Lower leg skin (tissue), 4 donors: ENCODE measurements around the gene SENP3. TPM values are rescaled to one million over a fixed set of nuclear protein-coding genes. Genes with fewer than 3 reads are reported as not detected.

Experiments
- DNase-seq, 2 donors: peaks; one replicate each; pipeline ENCODE4 v3.0.0-alpha.2; 2019; ENCODE audit warnings: low spot score in 2 of 2
- H3K4me3 ChIP-seq: fragments of 200-600 bp; sonication (generic); 2 replicates; pipeline ENCODE4 v1.5.1; 2017; ENCODE audit warnings: mild to moderate bottlenecking, low read depth; ENCODE audit not compliant: poor library complexity, severe bottlenecking
- CTCF ChIP-seq, 3 donors: fragments of 450-650 bp; IDR thresholded peaks; one replicate each; pipeline ENCODE4 v1.5.1; 2016; ENCODE audit warnings: antibody characterized with exemption in 3 of 3, mild to moderate bottlenecking in 3 of 3, moderate library complexity in 2 of 3
- POLR2A ChIP-seq, 2 donors: fragments of 450-650 bp; IDR thresholded peaks; one replicate each; pipeline ENCODE4 v1.6.1; 2016 to 2017; ENCODE audit warnings: antibody characterized with exemption in 2 of 2, mild to moderate bottlenecking in 1 of 2, moderate library complexity in 1 of 2
- WGBS, 2 donors: methylation state at CpG; one replicate each; pipeline ENCODE4 v1.1.5; 2018; 5-methylcytosine and 5-hydroxymethylcytosine counted together
- intact Hi-C: fragments of 100-400 bp; cut with DNase I; formaldehyde crosslinking; loops from one replicate; pipeline ENCODE4 v1.15.0; 2023; ENCODE audit warnings: low total_unique reads
- total RNA-seq, 4 donors: library from RNA; depleted of rRNA; stranded (reverse); fragments of >200 nt; gene quantifications; one replicate each; pipeline ENCODE4 v1.1.0, GENCODE V29; 2016

Gene SENP3
- total RNA-seq, 4 donors from 2014 or later = 39.5 to 53.0 (median 48.7) TPM

- no peak for DNase-seq
- WGBS, 2 donors = 94 to 95% methylated on average over 2 of the region's 2 CpGs
- TF ChIP-seq CTCF (IDR thresholded peaks at IDR 0.05) (no peak), POLR2A (IDR thresholded peaks at IDR 0.05) (no peak)
- no peak overlapping the region for H3K4me3 ChIP-seq
- intact Hi-C loops = no loop called here
Observed at GRCh38 chr17:7610641-7611040, 48.9 kb downstream of the SENP3 start.

DNA sequence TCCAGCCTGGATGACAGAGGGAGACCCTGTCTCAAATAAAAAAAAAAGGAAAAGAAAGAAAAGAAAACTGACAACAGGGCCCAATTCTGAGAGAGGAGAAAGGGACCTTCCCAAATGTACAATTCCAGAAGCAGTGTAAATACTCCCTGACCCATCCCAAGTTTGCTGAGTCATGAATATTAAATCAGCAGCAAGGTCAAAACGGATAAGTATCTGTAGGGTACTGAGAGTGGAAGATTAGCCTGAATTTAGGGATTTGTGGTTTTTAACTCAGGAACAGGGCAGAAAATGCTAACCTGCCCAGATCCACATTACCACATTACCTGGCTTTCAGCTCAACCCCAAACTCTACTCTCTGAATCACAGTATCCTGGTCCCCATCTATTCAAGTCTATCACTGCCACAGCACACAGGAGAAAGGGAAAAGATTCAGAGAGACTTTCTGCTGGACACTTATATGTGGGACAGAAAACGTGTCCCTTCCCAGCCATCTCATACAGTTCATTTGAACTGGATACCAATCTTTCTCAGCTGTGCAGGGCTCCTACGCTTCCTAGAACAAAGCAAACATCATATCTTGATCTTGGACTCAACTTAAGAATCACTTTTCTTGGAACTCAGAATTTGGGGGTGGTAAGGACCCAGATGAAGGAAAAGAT, 50.0 kb downstream of the SENP3 start:
- no peak overlapping the region for H3K4me3 ChIP-seq
- WGBS, 2 donors = 60 to 64% methylated on average over 3 of the region's 3 CpGs
- DNase-seq = no peak
- intact Hi-C loops = no loop called here
- TF ChIP-seq CTCF (IDR thresholded peaks at IDR 0.05) = no peak
- TF ChIP-seq POLR2A (IDR thresholded peaks at IDR 0.05) = no peak

DNA sequence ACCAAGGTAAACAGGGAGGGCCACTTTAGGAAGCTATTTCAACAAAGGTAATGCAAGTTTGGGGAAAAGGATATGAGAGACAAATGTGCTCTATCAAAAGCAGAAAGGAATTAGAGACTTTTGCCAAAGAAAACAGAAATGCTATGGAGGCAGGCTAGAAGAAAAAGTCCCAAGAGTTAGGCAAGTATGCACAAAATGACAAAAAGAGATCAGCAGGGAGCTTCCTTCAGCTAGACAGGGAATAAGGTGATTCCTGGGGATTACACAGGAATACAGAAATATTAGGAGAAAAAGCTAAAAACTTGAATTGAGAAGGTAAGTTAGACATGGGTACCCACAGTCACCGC, 50.5 kb downstream of the SENP3 start:
- no peak for DNase-seq

DNA sequence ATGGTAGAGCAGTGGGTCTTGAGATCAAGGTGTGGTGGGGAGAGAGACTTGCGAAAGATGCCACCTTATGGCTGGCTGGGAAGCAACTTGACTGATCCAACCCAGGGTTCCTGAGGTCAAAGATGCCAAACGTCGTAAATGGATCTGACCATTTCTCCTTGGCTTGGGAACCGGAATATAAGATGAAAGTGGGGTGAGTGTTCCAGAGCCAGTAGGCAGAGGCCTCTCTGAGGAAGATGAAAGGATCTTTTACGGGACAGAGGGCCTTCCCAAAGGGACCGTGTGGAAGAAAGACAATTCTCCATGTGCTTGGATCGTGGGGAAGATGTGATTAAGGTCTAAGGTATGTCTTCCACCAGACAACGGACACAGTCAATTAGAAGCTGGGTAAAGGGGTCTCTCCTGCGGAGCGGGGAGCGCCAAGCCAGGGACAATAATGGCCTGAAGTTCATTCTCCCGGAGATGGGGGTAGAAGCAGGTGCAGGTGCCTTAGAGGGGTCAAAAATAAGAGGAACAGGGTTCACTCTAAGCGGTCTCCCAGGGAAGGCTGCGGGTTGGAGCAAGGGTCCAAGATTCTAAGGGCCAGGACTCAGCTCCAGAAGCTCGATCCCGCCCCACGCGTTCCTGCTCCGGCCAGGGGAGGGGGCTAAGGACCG, 52.2 kb downstream of the SENP3 start:
- intact Hi-C loops = no loop called here
- TF ChIP-seq CTCF (IDR thresholded peaks at IDR 0.05) (no peak), POLR2A (IDR thresholded peaks at IDR 0.05) (no peak)
- peak overlapping the region; percentile 76 for H3K4me3 ChIP-seq
- DNase-seq = peak in 1 of 2 donors; percentile 28
- 5% methylated on average over 19 to 20 of the region's 20 CpGs for WGBS, 2 donors

More for the DNA sequence above, 50.5 kb downstream of the SENP3 start:
- no peak overlapping the region for H3K4me3 ChIP-seq
- WGBS, 2 donors = 95 to 97% methylated on average over 1 of the region's 1 CpG
- TF ChIP-seq CTCF (IDR thresholded peaks at IDR 0.05) = no peak
- no peak for TF ChIP-seq POLR2A (IDR thresholded peaks at IDR 0.05)
- intact Hi-C loops = no loop called here

DNA sequence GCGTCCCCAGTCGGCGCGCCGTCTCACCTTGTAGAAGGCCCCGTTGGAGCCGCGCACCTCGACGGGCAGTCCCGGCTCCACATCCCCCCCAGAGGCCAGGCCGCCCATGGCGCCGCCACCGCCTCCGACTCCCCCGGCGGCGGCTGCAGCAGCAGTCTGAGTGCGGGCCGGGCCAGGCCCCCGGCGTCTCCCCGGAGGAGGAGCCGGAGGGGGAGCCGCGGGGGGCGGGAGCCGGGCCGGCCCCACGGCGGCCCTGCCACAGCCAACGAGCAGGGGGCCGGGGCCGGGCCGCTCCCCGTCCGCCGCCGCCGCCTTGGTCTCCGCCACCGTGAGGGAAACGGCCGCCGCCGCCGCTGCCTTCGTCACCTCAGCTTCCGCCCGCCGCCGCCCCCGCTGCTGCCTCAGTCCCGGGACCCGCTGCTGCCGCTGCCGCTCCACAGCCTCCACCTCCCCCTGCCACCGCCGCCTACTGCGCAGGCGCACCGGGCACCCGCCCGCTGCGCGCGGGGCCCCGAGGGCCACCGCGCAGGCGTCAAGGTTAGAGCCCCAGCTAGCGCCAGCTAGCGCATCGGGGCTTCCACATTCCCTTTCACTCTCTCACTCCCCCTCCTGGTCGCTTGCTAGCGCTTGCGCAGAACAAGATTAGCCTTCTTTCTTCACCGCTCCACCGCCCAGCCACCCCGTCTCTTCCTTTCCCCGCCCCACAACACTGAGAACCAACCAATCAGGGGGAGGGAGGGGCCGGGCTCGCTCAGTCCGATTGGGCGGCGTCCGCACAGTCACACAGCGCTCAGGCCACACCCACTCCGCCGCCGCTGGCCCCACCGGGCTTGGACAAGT, 52.9 kb downstream of the SENP3 start, which contains the start of gene FXR2:
TSS of gene FXR2 (minus strand) at position 473 of the 840 bp plus-strand sequence. CDS start at position 108, 365 bp downstream.
- 1% methylated on average over 42 to 84 of the region's 93 CpGs for WGBS, 2 donors

More for the DNA sequence above, 52.9 kb downstream of the SENP3 start, which contains the start of gene FXR2:
- TF ChIP-seq POLR2A (IDR thresholded peaks at IDR 0.05) (peak in 1 of 2 donors; percentile 46), CTCF (IDR thresholded peaks at IDR 0.05) (peak in 1 of 3 donors; percentile 21)
- H3K4me3 ChIP-seq = peak within 1 kb of the TSS; percentile 76
- DNase-seq = peak; percentile 100
- intact Hi-C loops = no loop called here
